GM23248 (cell line): ENCODE measurements around the gene PTRH2. TPM values are rescaled to one million over a fixed set of nuclear protein-coding genes. Genes with fewer than 3 reads are reported as not detected.

ENCODE experiments used
- DNase-seq: peaks from one replicate; pipeline ENCODE4 v3.0.0-alpha.2; 2015
- H2AFZ ChIP-seq: fragments of 200-600 bp; sonication (generic); 2 replicates; pipeline ENCODE4 v1.6.1; 2016; ENCODE audit warnings: antibody characterized with exemption
- H3F3A ChIP-seq: fragments of 200-600 bp; sonication (generic); 2 replicates; pipeline ENCODE4 v1.6.1; 2016; ENCODE audit warnings: mild to moderate bottlenecking, antibody characterized with exemption, mixed run types; ENCODE audit not compliant: insufficient read depth
- H3K27ac ChIP-seq: fragments of 200-600 bp; sonication (generic); 2 replicates; pipeline ENCODE4 v1.5.1; 2016; ENCODE audit warnings: mild to moderate bottlenecking
- H3K27me3 ChIP-seq: fragments of 200-600 bp; sonication (generic); replicated peaks from 2 replicates; pipeline ENCODE4 v1.6.1; 2016; ENCODE audit warnings: mild to moderate bottlenecking; ENCODE audit not compliant: insufficient read depth
- H3K36me3 ChIP-seq: fragments of 200-600 bp; sonication (generic); 2 replicates; pipeline ENCODE4 v1.6.1; 2016; ENCODE audit warnings: low read depth, mild to moderate bottlenecking
- H3K4me1 ChIP-seq: fragments of 200-600 bp; sonication (generic); 2 replicates; pipeline ENCODE4 v1.6.1; 2016; ENCODE audit warnings: mild to moderate bottlenecking; ENCODE audit not compliant: insufficient read depth
- H3K4me2 ChIP-seq: fragments of 200-600 bp; sonication (generic); one replicate; pipeline ENCODE4 v1.6.1; 2016; ENCODE audit warnings: mild to moderate bottlenecking; ENCODE audit not compliant: unreplicated experiment
- H3K4me3 ChIP-seq: fragments of 200-600 bp; sonication (generic); 2 replicates; pipeline ENCODE4 v1.5.1; 2016; ENCODE audit warnings: mild to moderate bottlenecking
- H3K79me2 ChIP-seq: fragments of 200-600 bp; sonication (generic); 2 replicates; pipeline ENCODE4 v1.6.1; 2016; ENCODE audit warnings: mild to moderate bottlenecking; ENCODE audit not compliant: insufficient read depth
- H3K9ac ChIP-seq: fragments of 200-600 bp; sonication (generic); 2 replicates; pipeline ENCODE4 v1.6.1; 2016; ENCODE audit warnings: mild to moderate bottlenecking
- H3K9me2 ChIP-seq: fragments of 200-600 bp; sonication (generic); 2 replicates; pipeline ENCODE4 v1.6.1; 2016; ENCODE audit warnings: mixed run types, mild to moderate bottlenecking, moderate library complexity; ENCODE audit not compliant: insufficient read depth
- H3K9me3 ChIP-seq: fragments of 200-600 bp; sonication (generic); one replicate; pipeline ENCODE4 v1.6.1; 2017; ENCODE audit warnings: low read depth
- H4K20me1 ChIP-seq: fragments of 200-600 bp; sonication (generic); 2 replicates; pipeline ENCODE4 v1.6.0; 2016; ENCODE audit not compliant: insufficient read depth
- EZH2 ChIP-seq: fragments of 200-600 bp; sonication (generic); IDR thresholded peaks from 2 replicates; pipeline ENCODE4 v1.6.1; 2018; ENCODE audit warnings: antibody characterized with exemption, mild to moderate bottlenecking; ENCODE audit not compliant: insufficient read depth, poor library complexity, severe bottlenecking
- EZH2phosphoT487 ChIP-seq: fragments of 200-600 bp; sonication (generic); IDR thresholded peaks from 2 replicates; pipeline ENCODE4 v1.6.1; 2018; ENCODE audit warnings: antibody characterized with exemption, moderate library complexity, mild to moderate bottlenecking, low read depth; ENCODE audit not compliant: insufficient read depth
- WGBS, 2 experiments: methylation state at CpG; one replicate each; pipeline ENCODE4 v1.1.6; 2015 to 2017; ENCODE audit warnings: low lambda C conversion rate in 2 of 2, low coverage in 1 of 2; ENCODE audit errors: missing lambda C conversion rate in 2 of 2; 5-methylcytosine and 5-hydroxymethylcytosine counted together
- in situ Hi-C: fragments of 300-500 bp; cut with MboI; formaldehyde crosslinking; loops from 2 replicates; pipeline ENCODE4 v1.15.0; 2020
- polyA plus RNA-seq: library from polyadenylated mRNA; unstranded; fragments of >200 nt; fragmentation: Nextera tagmentation; extraction: Ambion mirVana; gene quantifications from 2 replicates; pipeline ENCODE4 v1.2.1, GENCODE V29; 2016
- total RNA-seq: library from RNA; depleted of rRNA; stranded (reverse); fragments of >200 nt; shearing (Covaris generic); gene quantifications from 2 replicates; pipeline ENCODE4 v1.2.3, GENCODE V29; 2014

The PTRH2 gene
- total and polyA plus RNA-seq, 2 experiments from 2014 or later: 18.2 to 34.4 TPM

DNA sequence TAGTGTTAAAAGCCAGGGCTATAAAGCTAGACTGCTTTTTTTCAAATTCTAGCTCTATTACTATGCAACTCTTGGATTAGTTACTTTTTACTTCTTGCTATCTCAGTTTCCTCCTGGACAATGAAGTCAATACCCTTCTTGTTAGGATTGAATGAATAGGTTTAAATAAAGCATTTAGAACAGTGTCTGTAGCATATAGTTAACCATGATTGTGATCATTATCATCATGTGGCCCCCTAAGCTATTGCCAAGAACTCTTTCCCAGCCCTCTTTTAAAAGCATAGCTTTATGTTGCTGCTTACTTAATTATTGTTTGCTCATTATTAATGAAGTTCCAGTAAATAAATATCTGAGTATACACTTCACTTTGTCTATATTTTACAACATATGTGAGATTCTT, 4.7 kb upstream of the PTRH2 start:
- Histone ChIP-seq H3K9ac (no peak overlapping the region), H3K27ac (no peak overlapping the region), H3K27me3 (no peaks in the 10 kb centered on the region), H3K9me3 (no peaks in the 10 kb centered on the region), H3F3A (peaks cover 24% of the 10 kb centered on the region), H3K4me3 (no peak overlapping the region), H3K36me3 (no peaks in the 10 kb centered on the region; the same call in 1 of the 2 replicates), H4K20me1 (no peaks in the 10 kb centered on the region), H3K79me2 (peaks cover 94% of the 10 kb centered on the region), H3K9me2 (no peaks in the 10 kb centered on the region), H3K4me1 (peaks cover 15% of the 10 kb centered on the region), H3K4me2 (no peak overlapping the region), H2AFZ (no peak overlapping the region)
- DNase-seq: no peak
- in situ Hi-C loops: no loop called here
- TF ChIP-seq EZH2 (no peak), EZH2phosphoT487 (no peak)

DNA sequence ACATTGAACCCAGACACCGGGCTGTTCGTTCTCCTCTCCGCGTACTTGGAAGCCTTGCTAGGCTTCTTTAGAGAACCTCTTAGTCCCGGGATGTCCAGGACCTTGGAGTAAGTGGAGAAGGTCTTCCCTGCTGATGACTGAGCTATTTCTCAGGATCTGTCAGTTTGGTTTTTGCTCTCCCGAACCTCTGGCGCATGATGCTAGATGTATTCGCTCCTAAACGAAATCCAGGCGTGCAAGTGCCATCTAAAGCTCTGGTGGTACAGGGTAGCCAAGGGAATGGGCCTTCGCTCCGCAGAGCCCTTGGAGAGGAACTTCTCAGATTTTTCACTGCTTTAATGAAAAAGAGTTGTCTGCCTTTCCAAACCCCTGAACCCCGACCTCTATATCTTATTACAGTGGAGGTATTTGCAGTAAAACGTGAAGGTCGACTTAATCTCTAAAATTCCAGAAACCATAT, 771 bp upstream of the PTRH2 start:
- WGBS, 2 experiments: 0 to 2% methylated on average over 15 of the region's 15 CpGs
- peak overlapping the region; percentile 78 for H2AFZ ChIP-seq
- in situ Hi-C loops: no loop called here

DNA sequence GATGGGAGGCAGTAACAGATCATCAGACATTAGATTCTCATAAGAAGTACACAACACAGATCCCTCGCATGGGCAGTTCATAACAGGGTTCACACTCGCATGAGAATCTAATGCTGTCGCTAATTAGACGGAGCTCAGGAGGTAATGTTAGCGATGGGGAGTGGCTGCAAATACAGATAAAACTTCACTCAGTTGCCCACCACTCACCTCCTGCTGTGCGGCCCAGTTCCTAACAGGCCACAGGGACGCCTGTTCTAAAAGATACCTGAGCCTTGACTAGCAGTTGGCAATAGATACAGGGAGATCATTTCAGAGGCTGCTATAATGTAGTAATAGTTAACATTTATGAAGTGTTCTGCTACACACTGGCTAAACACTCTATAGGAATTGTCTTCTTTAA, 4.9 kb downstream of the PTRH2 start:
- Histone ChIP-seq H3K9me2 (no peaks in the 10 kb centered on the region), H4K20me1 (no peaks in the 10 kb centered on the region), H2AFZ (no peak overlapping the region), H3K27ac (no peak overlapping the region), H3K4me2 (no peak overlapping the region), H3K27me3 (no peaks in the 10 kb centered on the region), H3K4me1 (peaks cover 9% of the 10 kb centered on the region), H3K79me2 (peaks cover 98% of the 10 kb centered on the region), H3K4me3 (no peak overlapping the region), H3K36me3 (peaks cover 32% of the 10 kb centered on the region), H3F3A (peaks cover 62% of the 10 kb centered on the region), H3K9me3 (no peaks in the 10 kb centered on the region), H3K9ac (no peak overlapping the region)
- WGBS, 2 experiments: 91 to 93% methylated on average over 7 of the region's 7 CpGs
- no peak for DNase-seq
- TF ChIP-seq EZH2phosphoT487 (no peak), EZH2 (no peak)
- in situ Hi-C loops: no loop called here

More for the DNA sequence above, 771 bp upstream of the PTRH2 start:
- peak overlapping the region; percentile 93 for H3K9ac ChIP-seq
- H3K36me3 ChIP-seq: no peaks in the 10 kb centered on the region; the same call in 1 of the 2 replicates
- H3K4me2 ChIP-seq: peak overlapping the region; percentile 98
- no peak for TF ChIP-seq EZH2
- no peak for TF ChIP-seq EZH2phosphoT487
- H3K9me2 ChIP-seq: no peaks in the 10 kb centered on the region
- peaks cover 24% of the 10 kb centered on the region for H3F3A ChIP-seq
- H3K4me1 ChIP-seq: peaks cover 24% of the 10 kb centered on the region
- H3K79me2 ChIP-seq: peaks cover 94% of the 10 kb centered on the region
- no peaks in the 10 kb centered on the region for H4K20me1 ChIP-seq
- H3K4me3 ChIP-seq: peak overlapping the region; percentile 88
- no peak for DNase-seq
- H3K27me3 ChIP-seq: no peaks in the 10 kb centered on the region
- H3K9me3 ChIP-seq: no peaks in the 10 kb centered on the region
- H3K27ac ChIP-seq: peak overlapping the region; percentile 88

DNA sequence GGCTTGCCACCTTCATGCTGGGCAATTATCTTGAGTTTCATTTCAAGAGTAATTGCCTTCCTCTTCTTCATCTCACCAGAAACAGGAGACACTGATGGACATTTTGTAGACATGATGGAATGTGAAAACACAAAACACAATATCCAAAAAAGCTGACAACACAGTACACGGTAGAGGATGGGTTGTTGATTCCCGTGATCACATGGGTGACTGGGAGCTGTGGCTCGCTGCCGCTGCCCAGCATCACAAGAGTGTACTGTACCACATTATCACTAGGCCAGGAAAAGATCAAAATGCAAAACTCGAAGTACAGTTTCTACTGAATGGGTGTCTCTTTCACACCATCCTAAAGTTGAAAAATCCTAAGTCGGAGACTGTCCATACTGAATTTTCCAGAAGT, 7.4 kb downstream of the PTRH2 start:
- no peak for DNase-seq
- Histone ChIP-seq H3K27ac (no peak overlapping the region; the same call in 1 of the 2 replicates), H3K27me3 (no peaks in the 10 kb centered on the region), H3K79me2 (peaks cover 100% of the 10 kb centered on the region), H3K4me2 (no peak overlapping the region), H3K36me3 (peaks cover 56% of the 10 kb centered on the region), H3K9me2 (no peaks in the 10 kb centered on the region), H3F3A (peaks cover 82% of the 10 kb centered on the region), H4K20me1 (no peaks in the 10 kb centered on the region), H3K9me3 (no peaks in the 10 kb centered on the region), H3K9ac (no peak overlapping the region), H3K4me3 (no peak overlapping the region), H3K4me1 (no peaks in the 10 kb centered on the region), H2AFZ (no peak overlapping the region)
- no peak for TF ChIP-seq EZH2phosphoT487
- no peak for TF ChIP-seq EZH2
- WGBS, 2 experiments: 96 to 99% methylated on average over 6 of the region's 6 CpGs
- in situ Hi-C loops: no loop called here

DNA sequence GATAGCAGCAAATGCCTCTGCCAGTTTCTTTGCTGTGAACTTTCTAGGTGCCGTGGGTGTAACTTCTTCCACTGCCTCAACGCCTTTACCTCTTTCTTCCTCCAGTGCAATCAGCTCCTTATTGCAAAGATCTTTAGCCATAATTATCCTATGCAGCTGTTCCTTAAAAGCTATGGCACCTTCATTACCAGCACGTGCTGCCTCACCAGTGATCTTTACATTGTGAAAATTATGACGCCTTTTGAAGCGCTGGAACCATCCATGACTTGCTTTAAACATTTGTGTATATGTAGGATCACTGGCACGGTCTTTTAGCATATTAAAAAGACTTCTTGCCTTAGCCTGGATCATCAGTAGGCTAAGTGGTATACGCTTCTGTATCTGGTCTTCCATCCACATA, 8.0 kb downstream of the PTRH2 start:
- Histone ChIP-seq H3K9ac (no peak overlapping the region), H3K9me2 (no peaks in the 10 kb centered on the region), H3F3A (peaks cover 88% of the 10 kb centered on the region), H3K4me1 (no peaks in the 10 kb centered on the region), H2AFZ (no peak overlapping the region), H3K9me3 (no peaks in the 10 kb centered on the region), H3K4me2 (no peak overlapping the region), H3K79me2 (peaks cover 100% of the 10 kb centered on the region), H3K27me3 (no peaks in the 10 kb centered on the region), H3K36me3 (peaks cover 62% of the 10 kb centered on the region), H4K20me1 (no peaks in the 10 kb centered on the region), H3K4me3 (no peak overlapping the region), H3K27ac (no peak overlapping the region)
- 95 to 97% methylated on average over 7 of the region's 7 CpGs for WGBS, 2 experiments
- no peak for DNase-seq
- in situ Hi-C loops: no loop called here
- TF ChIP-seq EZH2 (no peak), EZH2phosphoT487 (no peak)
